Activated T-cell treated with anti-CD3 and anti-CD28 coated beads for 4 hours (primary cell): ENCODE data around the gene KLHL28.
"Not testable (repeated sequence)": the region's sequence is repeated elsewhere in the genome, so short reads cannot be mapped to it uniquely, and the experiment has no call there.

Experiments
- DNase-seq: peaks from one replicate; pipeline ENCODE4 v3.0.0-alpha.2; 2020

Gene KLHL28

GRCh38 chr14:44895716-44896115 is 66.0 kb downstream of the KLHL28 start:
- no peak for DNase-seq

GRCh38 chr14:44893535-44893934 is 68.2 kb downstream of the KLHL28 start:
- no peak for DNase-seq

- not testable (repeated sequence) for DNase-seq
Measured at GRCh38 chr14:44891726-44892372, 69.9 kb downstream of the KLHL28 start.

- no peak for DNase-seq
Measured at GRCh38 chr14:44889595-44890471, 71.9 kb downstream of the KLHL28 start.

- no peak for DNase-seq
Measured at GRCh38 chr14:44887596-44887955, 74.2 kb downstream of the KLHL28 start.

- no peak for DNase-seq
Measured at GRCh38 chr14:44886860-44887595, 74.7 kb downstream of the KLHL28 start.

GRCh38 chr14:44880791-44881190 is 81.0 kb downstream of the KLHL28 start:
- no peak for DNase-seq
